Measurements from ENCODE around the gene SUSD1.

Gene SUSD1

DNA sequence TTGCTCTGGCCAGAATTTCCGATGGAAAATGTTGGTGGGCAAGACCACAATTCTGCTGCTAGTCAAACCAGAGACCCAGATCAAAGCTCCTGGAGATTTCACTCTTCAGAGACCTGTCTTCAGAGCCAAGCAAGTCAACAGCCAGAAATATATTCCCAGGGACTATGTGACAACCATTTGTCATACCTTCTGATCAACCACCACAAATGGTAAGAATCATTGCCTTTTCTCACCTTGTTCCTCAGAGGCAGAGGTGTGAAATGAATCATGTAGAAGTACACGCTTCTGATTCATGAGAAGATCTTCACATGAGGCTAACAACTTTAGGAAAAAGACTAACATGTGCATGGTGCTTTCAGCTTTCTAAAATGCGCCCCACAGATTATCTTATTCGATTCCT, 53.5 kb downstream of the SUSD1 start:
- no peak overlapping the region for H3K4me3 ChIP-seq (ENCODE audit: low read depth, low read length)
- no peak for DNase-seq (ENCODE audit: low read depth)
- TF ChIP-seq, protein P1, sequence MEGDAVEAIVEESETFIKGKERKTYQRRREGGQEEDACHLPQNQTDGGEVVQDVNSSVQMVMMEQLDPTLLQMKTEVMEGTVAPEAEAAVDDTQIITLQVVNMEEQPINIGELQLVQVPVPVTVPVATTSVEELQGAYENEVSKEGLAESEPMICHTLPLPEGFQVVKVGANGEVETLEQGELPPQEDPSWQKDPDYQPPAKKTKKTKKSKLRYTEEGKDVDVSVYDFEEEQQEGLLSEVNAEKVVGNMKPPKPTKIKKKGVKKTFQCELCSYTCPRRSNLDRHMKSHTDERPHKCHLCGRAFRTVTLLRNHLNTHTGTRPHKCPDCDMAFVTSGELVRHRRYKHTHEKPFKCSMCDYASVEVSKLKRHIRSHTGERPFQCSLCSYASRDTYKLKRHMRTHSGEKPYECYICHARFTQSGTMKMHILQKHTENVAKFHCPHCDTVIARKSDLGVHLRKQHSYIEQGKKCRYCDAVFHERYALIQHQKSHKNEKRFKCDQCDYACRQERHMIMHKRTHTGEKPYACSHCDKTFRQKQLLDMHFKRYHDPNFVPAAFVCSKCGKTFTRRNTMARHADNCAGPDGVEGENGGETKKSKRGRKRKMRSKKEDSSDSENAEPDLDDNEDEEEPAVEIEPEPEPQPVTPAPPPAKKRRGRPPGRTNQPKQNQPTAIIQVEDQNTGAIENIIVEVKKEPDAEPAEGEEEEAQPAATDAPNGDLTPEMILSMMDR (IDR thresholded peaks at IDR 0.05; ENCODE audit: control insufficient read depth, extremely low read depth, insufficient read depth) = no peak

DNA sequence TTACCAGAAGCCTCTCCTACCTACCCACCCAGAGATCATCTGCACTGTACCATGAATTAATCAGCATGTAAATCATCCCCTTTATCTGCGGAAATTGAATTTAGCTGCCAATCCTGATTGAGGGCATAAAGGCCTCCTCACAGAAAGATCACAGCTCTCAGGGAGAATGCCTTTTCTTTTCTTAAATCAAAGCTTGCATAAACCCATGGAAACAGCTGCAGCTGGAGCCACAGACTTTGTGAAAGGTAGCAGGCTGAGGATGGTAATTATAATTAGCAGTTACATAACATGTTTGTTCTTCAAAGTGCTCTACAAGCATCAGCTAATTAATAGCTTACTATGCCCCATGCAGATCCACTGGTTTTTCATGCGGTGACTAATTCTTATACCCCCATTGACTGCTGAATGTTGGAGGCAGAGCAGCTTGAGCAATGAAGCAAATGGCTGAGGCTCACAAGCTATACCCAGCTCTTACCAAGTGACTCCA, 54.6 kb downstream of the SUSD1 start:
- no peak overlapping the region for H3K4me3 ChIP-seq (ENCODE audit: low read depth, low read length)
- no peak for DNase-seq (ENCODE audit: low read depth)
- TF ChIP-seq, protein P1 (IDR thresholded peaks at IDR 0.05; ENCODE audit: control insufficient read depth, extremely low read depth, insufficient read depth) = no peak

DNA sequence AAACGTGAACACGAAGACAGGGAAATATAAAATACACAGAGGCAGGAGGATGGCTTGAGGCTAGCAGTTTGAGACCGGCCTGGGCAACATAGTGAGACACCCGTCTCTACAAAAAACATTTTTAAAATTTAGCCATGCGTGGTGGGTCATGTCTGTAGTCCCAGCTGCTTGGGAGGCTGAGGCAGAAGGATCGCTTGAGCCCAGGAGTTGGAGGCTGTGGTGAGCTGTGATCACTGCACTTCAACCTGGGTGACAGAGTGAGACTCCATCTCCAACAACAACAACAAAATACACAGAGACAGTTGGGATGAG, 55.1 kb downstream of the SUSD1 start:
- no peak overlapping the region for H3K4me3 ChIP-seq (ENCODE audit: low read depth, low read length)
- no peak for DNase-seq (ENCODE audit: low read depth)
- TF ChIP-seq, protein P1 (IDR thresholded peaks at IDR 0.05; ENCODE audit: control insufficient read depth, extremely low read depth, insufficient read depth) = no peak

DNA sequence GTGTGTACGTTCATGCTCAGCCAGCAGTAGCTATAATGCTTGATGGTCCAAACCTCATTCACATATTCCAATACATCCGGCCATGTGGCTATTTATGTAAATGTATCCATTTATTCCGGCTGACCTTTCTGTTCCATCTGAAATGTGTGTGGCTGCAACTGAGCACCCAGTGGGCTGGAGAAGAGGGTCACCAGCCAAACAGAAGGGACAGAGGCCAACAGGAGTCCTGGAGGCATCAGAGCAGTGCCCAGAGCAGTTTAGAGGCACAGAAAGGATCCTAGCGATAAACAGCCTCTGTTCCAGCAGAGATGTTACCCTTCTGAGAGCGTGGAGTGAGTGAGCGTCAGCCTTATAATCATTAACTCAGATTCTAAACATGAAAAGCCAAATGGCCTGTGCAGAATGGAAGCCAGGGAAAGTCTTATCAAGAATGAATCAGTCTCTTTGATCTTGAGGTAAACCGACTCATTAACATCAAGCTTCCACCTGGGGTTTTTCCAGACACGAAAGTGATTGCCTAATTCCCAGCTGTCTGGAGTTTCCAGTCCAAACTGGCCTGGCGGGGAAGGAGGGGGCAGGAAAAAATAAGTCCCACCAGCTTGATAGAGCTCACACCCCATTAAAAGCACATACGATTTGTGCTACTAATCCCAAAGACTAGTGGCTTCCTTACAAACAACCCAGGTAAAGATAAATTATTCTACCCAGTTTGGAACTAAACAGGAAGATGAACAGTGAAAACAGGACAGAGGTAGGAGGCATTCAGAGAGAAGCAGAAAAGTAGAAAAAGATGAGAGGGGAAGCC, 55.7 kb downstream of the SUSD1 start:
- no peak for DNase-seq (ENCODE audit: low read depth)
- H3K4me3 ChIP-seq (ENCODE audit: low read depth, low read length) = no peak overlapping the region
- TF ChIP-seq, protein P1 (IDR thresholded peaks at IDR 0.05; ENCODE audit: control insufficient read depth, extremely low read depth, insufficient read depth) = no peak

DNA sequence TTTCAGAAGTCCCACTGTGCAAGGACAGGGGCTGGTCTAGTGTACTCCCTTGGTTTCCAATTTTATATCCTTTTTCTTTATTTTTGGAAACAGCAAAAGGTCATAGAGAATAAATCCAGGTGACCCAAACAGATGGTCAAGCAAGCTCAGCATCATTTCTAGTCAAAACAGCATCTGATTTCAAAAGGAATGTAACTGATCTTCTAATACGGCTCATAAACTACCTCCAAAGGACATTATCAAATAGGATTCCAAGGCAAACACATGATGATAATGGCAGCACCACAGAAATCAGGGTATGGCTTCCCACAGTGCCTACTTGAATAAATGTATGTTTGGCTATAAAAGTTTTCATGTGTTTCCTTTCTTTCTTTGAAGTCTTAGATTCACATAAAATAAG, 57.1 kb downstream of the SUSD1 start:
- TF ChIP-seq, protein P1 (IDR thresholded peaks at IDR 0.05; ENCODE audit: control insufficient read depth, extremely low read depth, insufficient read depth) = no peak
- no peak for DNase-seq (ENCODE audit: low read depth)
- H3K4me3 ChIP-seq (ENCODE audit: low read depth, low read length) = no peak overlapping the region

DNA sequence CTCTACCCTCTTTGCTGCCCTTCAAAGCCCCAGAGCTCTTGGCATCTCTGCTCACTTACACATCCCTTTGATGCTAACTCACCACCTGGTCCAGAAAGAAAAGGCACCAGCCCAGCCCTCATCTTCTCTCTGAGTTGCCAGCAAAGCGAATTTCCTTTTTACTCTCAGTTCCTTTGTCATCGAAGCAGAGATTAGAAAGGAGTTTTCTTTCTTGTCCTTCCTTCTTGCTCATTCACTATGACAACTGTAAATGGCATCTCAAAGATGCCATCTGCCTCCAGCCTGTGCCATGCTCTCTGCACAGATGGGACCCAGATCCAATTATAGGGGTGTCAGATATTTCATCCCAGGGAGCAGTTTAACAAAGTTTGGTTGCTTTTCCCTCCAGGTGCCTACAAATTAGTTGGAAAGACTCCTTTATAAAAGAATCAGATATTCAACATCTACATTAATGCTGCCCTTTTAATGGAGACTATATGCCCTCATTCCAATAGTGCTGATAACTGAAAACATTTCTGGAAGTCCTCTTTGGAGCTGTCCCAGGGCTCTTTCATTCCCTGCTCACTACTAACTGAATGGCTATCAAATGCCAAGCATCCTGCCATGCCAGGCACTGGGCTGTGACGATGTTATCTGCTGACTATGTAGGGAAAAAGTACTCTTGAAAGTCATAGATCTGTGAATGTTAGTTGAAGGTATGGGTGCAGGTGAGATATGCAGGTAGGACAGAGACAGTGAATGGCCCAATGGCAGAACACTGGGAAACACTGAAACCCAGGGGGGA, 58.9 kb downstream of the SUSD1 start:
- no peak for DNase-seq (ENCODE audit: low read depth)
- no peak overlapping the region for H3K4me3 ChIP-seq (ENCODE audit: low read depth, low read length)
- TF ChIP-seq, protein P1 (IDR thresholded peaks at IDR 0.05; ENCODE audit: control insufficient read depth, extremely low read depth, insufficient read depth) = no peak
